WTC11 (cell line): ENCODE measurements around the gene YDJC. TPM values are rescaled to one million over a fixed set of nuclear protein-coding genes. Genes with fewer than 3 reads are reported as not detected.

ENCODE experiments used
- ATAC-seq: fragments of 200-7000 bp; cut with Tn5 transposase; 2 replicates; pipeline ENCODE4 v1.10.0; 2021; ENCODE audit warnings: mild to moderate bottlenecking, moderate library complexity
- CTCF ChIA-PET: fragments of 300-600 bp; sonication (Branson Sonifier 250); formaldehyde crosslinking; loops from one replicate; lab custom pipeline; 2021; ENCODE audit warnings: antibody characterized with exemption; lab: Charles Lee
- POLR2A ChIA-PET: fragments of 350-600 bp; sonication (Branson Sonifier 250); formaldehyde crosslinking; loops from one replicate; lab custom pipeline; 2021; ENCODE audit warnings: antibody characterized with exemption; lab: Charles Lee
- DNase-seq: peaks from one replicate; pipeline ENCODE4 v3.0.0; 2021; ENCODE audit warnings: low spot score
- H3K27ac Mint-ChIP-seq: 2 replicates; pipeline ENCODE4 v1.8.0; 2021; ENCODE audit warnings: mixed read lengths
- H3K27me3 Mint-ChIP-seq: 2 replicates; pipeline ENCODE4 v1.8.0; 2021; ENCODE audit warnings: low read depth, mild to moderate bottlenecking, moderate library complexity, mixed read lengths
- H3K36me3 Mint-ChIP-seq: 2 replicates; pipeline ENCODE4 v1.8.0; 2021; ENCODE audit warnings: mixed read lengths
- H3K4me1 Mint-ChIP-seq: 2 replicates; pipeline ENCODE4 v1.8.0; 2022; ENCODE audit warnings: mixed read lengths
- H3K4me3 Mint-ChIP-seq: 2 replicates; pipeline ENCODE4 v1.8.0; 2021; ENCODE audit warnings: mild to moderate bottlenecking, moderate library complexity, mixed read lengths
- H3K9me3 Mint-ChIP-seq: 2 replicates; pipeline ENCODE4 v1.8.0; 2021; ENCODE audit warnings: mixed read lengths
- CDX4 ChIP-seq: fragments of 250-450 bp; sonication (Bioruptor Pico); IDR thresholded peaks from 2 replicates; pipeline ENCODE4 v1.9.0; 2021; ENCODE audit warnings: moderate library complexity, mild to moderate bottlenecking, inconsistent platforms, borderline replicate concordance
- E2F4 ChIP-seq: sonication (generic); formaldehyde crosslinking; IDR thresholded peaks from 2 replicates; pipeline ENCODE4 v1.8.1; 2022; ENCODE audit warnings: low read depth, mild to moderate bottlenecking, moderate library complexity, missing genetic modification reagents, borderline replicate concordance
- ESRRA ChIP-seq: sonication (generic); formaldehyde crosslinking; IDR thresholded peaks from 2 replicates; pipeline ENCODE4 v1.8.1; 2022; ENCODE audit warnings: mild to moderate bottlenecking, missing genetic modification reagents, borderline replicate concordance
- FOXP1 ChIP-seq: sonication (generic); formaldehyde crosslinking; IDR thresholded peaks from 2 replicates; pipeline ENCODE4 v1.8.0; 2022; ENCODE audit warnings: missing genetic modification reagents, mild to moderate bottlenecking, moderate library complexity, borderline replicate concordance
- FOXP4 ChIP-seq: sonication (generic); formaldehyde crosslinking; IDR thresholded peaks from 2 replicates; pipeline ENCODE4 v1.8.0; 2022; ENCODE audit warnings: mild to moderate bottlenecking, missing genetic modification reagents
- KAT7 ChIP-seq: sonication (generic); formaldehyde crosslinking; IDR thresholded peaks from 2 replicates; pipeline ENCODE4 v1.8.1; 2023; ENCODE audit warnings: missing genetic modification reagents, mild to moderate bottlenecking, borderline replicate concordance
- MYBL2 ChIP-seq: sonication (generic); formaldehyde crosslinking; IDR thresholded peaks from 2 replicates; pipeline ENCODE4 v1.8.1; 2023; ENCODE audit warnings: mild to moderate bottlenecking, moderate library complexity, missing genetic modification reagents
- NFATC4 ChIP-seq: fragments of 250-450 bp; sonication (Bioruptor Pico); IDR thresholded peaks from 2 replicates; pipeline ENCODE4 v1.9.0; 2021; ENCODE audit warnings: mild to moderate bottlenecking
- NFE2L1 ChIP-seq: sonication (generic); formaldehyde crosslinking; IDR thresholded peaks from 2 replicates; pipeline ENCODE4 v1.8.1; 2023; ENCODE audit warnings: missing genetic modification reagents
- PRRX2 ChIP-seq: fragments of 250-450 bp; sonication (Bioruptor Pico); IDR thresholded peaks from 2 replicates; pipeline ENCODE4 v1.8.0; 2021; ENCODE audit warnings: mild to moderate bottlenecking
- RELA ChIP-seq: sonication (generic); formaldehyde crosslinking; IDR thresholded peaks from 2 replicates; pipeline ENCODE4 v1.8.1; 2022; ENCODE audit warnings: missing genetic modification reagents, mild to moderate bottlenecking, borderline replicate concordance
- TEAD1 ChIP-seq: sonication (generic); formaldehyde crosslinking; IDR thresholded peaks from 2 replicates; pipeline ENCODE4 v1.8.0; 2022; ENCODE audit warnings: mild to moderate bottlenecking, missing genetic modification reagents
- TEAD4 ChIP-seq: sonication (generic); formaldehyde crosslinking; IDR thresholded peaks from 2 replicates; pipeline ENCODE4 v1.8.0; 2022; ENCODE audit warnings: mild to moderate bottlenecking, missing genetic modification reagents
- TP53 ChIP-seq: sonication (generic); formaldehyde crosslinking; IDR thresholded peaks from 2 replicates; pipeline ENCODE4 v1.8.1; 2023; ENCODE audit warnings: mild to moderate bottlenecking, missing genetic modification reagents
- ZBTB21 ChIP-seq: sonication (generic); formaldehyde crosslinking; IDR thresholded peaks from 2 replicates; pipeline ENCODE4 v1.8.1; 2023; ENCODE audit warnings: mild to moderate bottlenecking, missing genetic modification reagents, borderline replicate concordance
- ZNF121 ChIP-seq: sonication (generic); formaldehyde crosslinking; IDR thresholded peaks from 2 replicates; pipeline ENCODE4 v1.8.0; 2023; ENCODE audit warnings: missing genetic modification reagents
- ZNF317 ChIP-seq: sonication (generic); formaldehyde crosslinking; IDR thresholded peaks from 2 replicates; pipeline ENCODE4 v1.8.1; 2023; ENCODE audit warnings: low read depth, mild to moderate bottlenecking, moderate library complexity, missing genetic modification reagents, borderline replicate concordance
- ZNF396 ChIP-seq: fragments of 250-450 bp; sonication (Bioruptor Pico); IDR thresholded peaks from 2 replicates; pipeline ENCODE4 v1.8.0; 2021; ENCODE audit warnings: mild to moderate bottlenecking, moderate library complexity, borderline replicate concordance
- ZNF425 ChIP-seq: fragments of 250-450 bp; sonication (Bioruptor Pico); conservative IDR thresholded peaks from 2 replicates; pipeline ENCODE4 v1.9.0; 2021; ENCODE audit warnings: mild to moderate bottlenecking
- ZNF671 ChIP-seq: fragments of 250-450 bp; sonication (Bioruptor Pico); IDR thresholded peaks from 2 replicates; pipeline ENCODE4 v1.8.0; 2021; ENCODE audit warnings: mild to moderate bottlenecking
- total RNA-seq: library from RNA; stranded (reverse); gene quantifications from 3 replicates; pipeline ENCODE4 v1.2.3, GENCODE V29; 2021
- TF ChIP-seq, protein P1 (sequence below): sonication (generic); formaldehyde crosslinking; IDR thresholded peaks from 2 replicates; pipeline ENCODE4 v1.8.0; 2022; ENCODE audit warnings: mild to moderate bottlenecking, missing genetic modification reagents
- TF ChIP-seq, protein P2 (sequence below): sonication (generic); formaldehyde crosslinking; IDR thresholded peaks from 2 replicates; pipeline ENCODE4 v1.8.0; 2022; ENCODE audit warnings: mild to moderate bottlenecking, missing genetic modification reagents
- TF ChIP-seq, protein P3 (sequence below): fragments of 250-450 bp; sonication (Bioruptor Pico); IDR thresholded peaks from 2 replicates; pipeline ENCODE4 v1.9.0; 2021; ENCODE audit warnings: mild to moderate bottlenecking
- TF ChIP-seq, protein P4 (sequence below): sonication (generic); formaldehyde crosslinking; IDR thresholded peaks from 2 replicates; pipeline ENCODE4 v1.8.0; 2022; ENCODE audit warnings: mild to moderate bottlenecking, missing genetic modification reagents
- TF ChIP-seq, protein P5 (sequence below): sonication (generic); formaldehyde crosslinking; IDR thresholded peaks from 2 replicates; pipeline ENCODE4 v1.8.1; 2023; ENCODE audit warnings: mild to moderate bottlenecking, missing genetic modification reagents, moderate library complexity
- TF ChIP-seq, protein P6 (sequence below): fragments of 250-450 bp; sonication (Bioruptor Pico); IDR thresholded peaks from 2 replicates; pipeline ENCODE4 v1.8.0; 2021; ENCODE audit warnings: mild to moderate bottlenecking

YDJC gene
- total RNA-seq, 1 experiment from 2014 or later, result 39.8 TPM

DNA sequence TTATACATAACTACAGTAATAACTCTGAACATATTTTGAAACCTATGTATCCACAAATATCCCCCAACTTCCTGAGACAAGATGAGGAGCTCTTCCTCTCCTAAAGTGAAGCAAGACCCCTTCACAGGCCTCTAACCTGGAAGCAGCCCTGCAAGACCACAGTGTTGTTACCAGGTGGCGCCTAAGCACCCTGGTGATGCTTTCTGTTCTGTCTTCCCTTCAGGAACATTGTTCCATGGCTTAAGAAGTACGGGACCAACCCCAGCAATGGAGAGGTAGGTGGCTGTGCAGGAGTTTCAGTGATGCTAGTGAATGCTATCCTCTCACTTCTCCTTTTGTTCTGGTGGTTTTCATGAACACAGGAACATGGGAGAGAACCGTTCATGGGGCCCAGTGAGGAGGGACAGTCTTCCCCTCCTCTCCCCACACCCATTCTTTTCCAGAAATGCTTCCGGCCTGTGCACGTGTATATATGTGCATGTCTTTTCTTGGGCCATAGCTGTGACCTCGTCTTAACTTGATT is 42.3 kb upstream of the YDJC start (continued):
- TF ChIP-seq, protein P1, sequence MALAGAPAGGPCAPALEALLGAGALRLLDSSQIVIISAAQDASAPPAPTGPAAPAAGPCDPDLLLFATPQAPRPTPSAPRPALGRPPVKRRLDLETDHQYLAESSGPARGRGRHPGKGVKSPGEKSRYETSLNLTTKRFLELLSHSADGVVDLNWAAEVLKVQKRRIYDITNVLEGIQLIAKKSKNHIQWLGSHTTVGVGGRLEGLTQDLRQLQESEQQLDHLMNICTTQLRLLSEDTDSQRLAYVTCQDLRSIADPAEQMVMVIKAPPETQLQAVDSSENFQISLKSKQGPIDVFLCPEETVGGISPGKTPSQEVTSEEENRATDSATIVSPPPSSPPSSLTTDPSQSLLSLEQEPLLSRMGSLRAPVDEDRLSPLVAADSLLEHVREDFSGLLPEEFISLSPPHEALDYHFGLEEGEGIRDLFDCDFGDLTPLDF (CRISPR knock-in tag), result no peak
- TF ChIP-seq CDX4 (CRISPR knock-in tag) (no peak), ZNF317 (CRISPR knock-in tag) (no peak), TEAD1 (CRISPR knock-in tag) (no peak), ZNF121 (CRISPR knock-in tag) (no peak), RELA (CRISPR knock-in tag) (no peak), FOXP4 (CRISPR knock-in tag) (no peak), KAT7 (no peak), FOXP1 (CRISPR knock-in tag) (no peak), ZNF396 (no peak), ESRRA (CRISPR knock-in tag) (no peak), MYBL2 (CRISPR knock-in tag) (no peak)
- TF ChIP-seq, protein P2, sequence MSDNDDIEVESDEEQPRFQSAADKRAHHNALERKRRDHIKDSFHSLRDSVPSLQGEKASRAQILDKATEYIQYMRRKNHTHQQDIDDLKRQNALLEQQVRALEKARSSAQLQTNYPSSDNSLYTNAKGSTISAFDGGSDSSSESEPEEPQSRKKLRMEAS (CRISPR knock-in tag), result no peak
- TF ChIP-seq, protein P3, sequence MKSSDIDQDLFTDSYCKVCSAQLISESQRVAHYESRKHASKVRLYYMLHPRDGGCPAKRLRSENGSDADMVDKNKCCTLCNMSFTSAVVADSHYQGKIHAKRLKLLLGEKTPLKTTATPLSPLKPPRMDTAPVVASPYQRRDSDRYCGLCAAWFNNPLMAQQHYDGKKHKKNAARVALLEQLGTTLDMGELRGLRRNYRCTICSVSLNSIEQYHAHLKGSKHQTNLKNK, result no peak
- TF ChIP-seq, protein P4, sequence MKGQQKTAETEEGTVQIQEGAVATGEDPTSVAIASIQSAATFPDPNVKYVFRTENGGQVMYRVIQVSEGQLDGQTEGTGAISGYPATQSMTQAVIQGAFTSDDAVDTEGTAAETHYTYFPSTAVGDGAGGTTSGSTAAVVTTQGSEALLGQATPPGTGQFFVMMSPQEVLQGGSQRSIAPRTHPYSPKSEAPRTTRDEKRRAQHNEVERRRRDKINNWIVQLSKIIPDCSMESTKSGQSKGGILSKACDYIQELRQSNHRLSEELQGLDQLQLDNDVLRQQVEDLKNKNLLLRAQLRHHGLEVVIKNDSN, result no peak
- TF ChIP-seq, protein P5, sequence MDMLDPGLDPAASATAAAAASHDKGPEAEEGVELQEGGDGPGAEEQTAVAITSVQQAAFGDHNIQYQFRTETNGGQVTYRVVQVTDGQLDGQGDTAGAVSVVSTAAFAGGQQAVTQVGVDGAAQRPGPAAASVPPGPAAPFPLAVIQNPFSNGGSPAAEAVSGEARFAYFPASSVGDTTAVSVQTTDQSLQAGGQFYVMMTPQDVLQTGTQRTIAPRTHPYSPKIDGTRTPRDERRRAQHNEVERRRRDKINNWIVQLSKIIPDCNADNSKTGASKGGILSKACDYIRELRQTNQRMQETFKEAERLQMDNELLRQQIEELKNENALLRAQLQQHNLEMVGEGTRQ, result no peak
- TF ChIP-seq, all 79 proteins: peak for 0

DNA sequence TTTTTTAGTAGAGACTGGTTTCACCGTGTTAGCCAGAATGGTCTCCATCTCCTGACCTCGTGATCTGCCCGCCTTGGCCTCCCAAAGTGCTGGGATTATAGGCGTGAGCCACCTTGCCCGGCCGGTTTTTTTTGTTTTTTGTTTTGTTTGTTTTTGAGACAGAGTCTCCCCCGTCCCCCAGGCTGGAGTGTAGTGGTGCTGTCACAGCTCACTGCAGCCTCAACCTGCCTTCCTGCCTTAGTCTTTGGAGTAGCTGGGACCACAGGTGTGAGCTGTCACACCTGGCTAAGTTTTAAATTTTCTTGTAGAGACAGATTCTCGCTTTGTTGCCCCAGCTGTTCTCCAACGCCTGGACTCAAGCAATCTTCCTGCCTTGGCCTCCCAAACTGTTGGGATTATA is 39.2 kb upstream of the YDJC start:
- CTCF ChIA-PET, result no interaction called here
- no peaks in the 10 kb centered on the region for H3K9me3 Mint-ChIP-seq
- peaks cover 29% of the 10 kb centered on the region for H3K36me3 Mint-ChIP-seq
- POLR2A ChIA-PET, result no interaction called here
- no peak overlapping the region for H3K4me3 Mint-ChIP-seq
- ATAC-seq (no peak), DNase-seq (no peak)
- peak overlapping the region; percentile 60; the same call in 1 of the 2 replicates for H3K27ac Mint-ChIP-seq
- peaks cover 14% of the 10 kb centered on the region for H3K4me1 Mint-ChIP-seq
- H3K27me3 Mint-ChIP-seq, result no peaks in the 10 kb centered on the region; the same call in 1 of the 2 replicates
- TF ChIP-seq ZBTB21 (CRISPR knock-in tag) (no peak), TP53 (CRISPR knock-in tag) (no peak), E2F4 (CRISPR knock-in tag) (no peak), PRRX2 (CRISPR knock-in tag) (no peak), ZNF425 (CRISPR knock-in tag) (no peak), TEAD4 (CRISPR knock-in tag) (no peak), ZNF671 (CRISPR knock-in tag) (no peak), NFE2L1 (no peak), NFATC4 (CRISPR knock-in tag) (no peak)
- TF ChIP-seq, protein P6, sequence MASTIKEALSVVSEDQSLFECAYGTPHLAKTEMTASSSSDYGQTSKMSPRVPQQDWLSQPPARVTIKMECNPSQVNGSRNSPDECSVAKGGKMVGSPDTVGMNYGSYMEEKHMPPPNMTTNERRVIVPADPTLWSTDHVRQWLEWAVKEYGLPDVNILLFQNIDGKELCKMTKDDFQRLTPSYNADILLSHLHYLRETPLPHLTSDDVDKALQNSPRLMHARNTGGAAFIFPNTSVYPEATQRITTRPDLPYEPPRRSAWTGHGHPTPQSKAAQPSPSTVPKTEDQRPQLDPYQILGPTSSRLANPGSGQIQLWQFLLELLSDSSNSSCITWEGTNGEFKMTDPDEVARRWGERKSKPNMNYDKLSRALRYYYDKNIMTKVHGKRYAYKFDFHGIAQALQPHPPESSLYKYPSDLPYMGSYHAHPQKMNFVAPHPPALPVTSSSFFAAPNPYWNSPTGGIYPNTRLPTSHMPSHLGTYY, result no peak
